Right renal cortex interstitium (tissue), 3 donors: ENCODE measurements around the gene ZNF724. TPM values are rescaled to one million over a fixed set of nuclear protein-coding genes. Genes with fewer than 3 reads are reported as not detected.
"Not testable (repeated sequence)": the region's sequence is repeated elsewhere in the genome, so short reads cannot be mapped to it uniquely, and the experiment has no call there.

Experiments used
- DNase-seq, 3 donors: peaks; one replicate each; pipeline ENCODE4 v3.0.0-alpha.2; 2013; ENCODE audit warnings: low read depth in 3 of 3, low spot score in 2 of 3
- polyA plus RNA-seq, 3 donors: library from polyadenylated mRNA; unstranded; fragments of 120-200 nt; gene quantifications; one replicate each; pipeline ENCODE4 v1.2.1, GENCODE V29; 2013; ENCODE audit not compliant: insufficient read length in 3 of 3

ZNF724 gene
- polyA plus RNA-seq, 3 donors = 4.7 to 5.5 (median 5.4) TPM

DNA sequence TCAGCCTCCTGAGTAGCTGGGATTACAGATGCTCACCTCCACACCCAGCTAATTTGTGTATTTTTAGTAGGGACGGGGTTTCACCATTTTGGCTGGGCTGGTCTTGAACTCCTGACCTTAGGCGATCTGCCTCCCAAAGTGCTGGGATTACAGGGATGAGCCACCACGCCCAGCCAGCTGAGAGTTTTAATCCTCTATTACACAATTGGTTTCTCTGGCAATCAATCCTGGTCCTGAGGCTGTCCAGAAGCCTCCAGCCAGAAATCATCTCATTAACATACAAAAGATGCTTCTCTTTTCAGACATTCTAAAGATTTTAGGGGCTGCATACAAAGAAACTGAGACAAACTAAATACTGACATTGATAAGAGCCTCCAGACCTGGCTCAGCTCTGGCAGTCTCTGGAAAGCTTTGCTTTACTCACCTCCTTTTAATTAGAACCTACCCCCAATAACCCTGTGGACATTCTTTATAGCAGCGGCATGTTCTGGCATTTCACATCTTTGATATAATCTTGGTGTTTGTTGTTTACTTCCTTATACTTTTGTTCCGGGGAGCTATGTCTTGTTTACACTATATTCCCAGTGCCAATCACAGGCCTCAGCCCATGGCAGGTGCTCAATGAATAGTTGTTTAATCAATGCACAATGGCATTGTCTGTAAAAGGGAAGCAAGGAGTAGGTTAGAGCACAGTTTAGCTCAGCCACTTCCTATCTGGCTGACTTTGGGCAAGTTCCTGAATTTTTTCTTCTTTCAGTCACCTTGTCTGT, 4.1 kb upstream of the ZNF724 start:
- DNase-seq = no peak

DNA sequence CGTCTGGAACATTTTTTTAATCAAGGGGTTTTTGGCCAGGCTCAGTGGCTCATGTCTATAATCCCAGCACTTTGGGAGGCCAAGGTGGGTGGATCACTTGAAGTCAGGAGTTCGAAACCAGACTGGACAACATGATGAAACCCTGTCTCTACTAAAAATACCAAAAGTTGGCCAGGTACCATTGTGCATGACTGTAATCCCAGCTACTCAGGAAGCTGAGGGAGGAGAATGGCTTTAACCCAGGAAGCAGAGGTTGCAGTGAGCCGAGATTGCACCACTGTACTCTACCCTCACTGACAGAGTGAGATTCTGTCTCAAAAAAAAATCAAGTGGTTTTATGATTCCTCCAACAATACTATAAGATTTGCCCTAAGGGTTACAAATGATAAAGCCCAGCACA, 3.1 kb upstream of the ZNF724 start:
- DNase-seq = not testable (repeated sequence)

DNA sequence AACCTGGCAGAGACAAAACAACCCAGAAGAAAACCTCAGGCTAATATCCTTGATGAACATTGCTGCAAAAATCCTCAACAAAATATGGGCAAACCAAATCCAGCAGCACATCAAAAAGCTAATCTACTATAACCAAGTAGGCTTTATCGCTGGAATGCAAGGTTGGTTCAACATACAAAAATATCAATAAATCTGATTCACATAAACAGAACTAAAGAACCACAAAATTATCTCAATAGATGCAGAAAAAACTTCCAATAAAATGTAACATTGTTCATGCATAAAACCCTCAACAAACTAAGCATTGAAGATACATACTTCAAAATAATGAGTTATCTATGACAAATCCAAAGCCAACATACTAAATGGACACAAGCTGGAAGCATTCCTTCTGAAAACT, 8.8 kb downstream of the ZNF724 start:
- no peak for DNase-seq

DNA sequence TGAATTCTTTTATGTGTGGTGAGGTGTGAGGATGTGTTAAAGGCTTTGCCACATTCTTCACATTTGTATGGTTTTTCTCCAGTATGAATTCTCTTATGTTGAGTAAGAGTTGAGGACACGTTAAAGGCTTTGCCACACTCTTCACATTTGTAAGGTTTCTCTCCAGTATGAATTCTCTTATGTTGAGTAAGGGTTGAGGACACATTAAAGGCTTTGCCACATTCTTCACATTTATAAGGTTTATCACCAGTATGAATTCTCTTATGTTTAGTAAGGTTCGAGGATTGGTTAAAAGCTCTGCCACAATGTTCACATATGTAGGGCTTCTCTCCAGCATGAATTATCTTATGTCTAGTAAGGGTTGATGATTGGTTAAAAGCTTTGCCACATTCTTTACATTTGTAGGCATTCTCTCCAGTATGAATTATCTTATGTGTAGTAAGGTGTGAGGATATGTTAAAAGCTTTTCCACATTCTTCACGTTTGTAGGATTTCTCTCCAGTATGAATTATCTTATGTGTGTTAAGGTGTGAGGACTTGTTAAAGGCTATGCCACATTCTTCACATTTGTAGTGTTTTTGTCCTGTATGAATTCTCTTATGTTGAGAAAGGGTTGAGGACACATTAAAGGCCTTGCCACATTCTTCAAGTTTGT, 27.1 kb downstream of the ZNF724 start:
- no peak for DNase-seq

- no peak for DNase-seq
Observed at GRCh38 chr19:23203841-23204344, 46.3 kb downstream of the ZNF724 start.

DNA sequence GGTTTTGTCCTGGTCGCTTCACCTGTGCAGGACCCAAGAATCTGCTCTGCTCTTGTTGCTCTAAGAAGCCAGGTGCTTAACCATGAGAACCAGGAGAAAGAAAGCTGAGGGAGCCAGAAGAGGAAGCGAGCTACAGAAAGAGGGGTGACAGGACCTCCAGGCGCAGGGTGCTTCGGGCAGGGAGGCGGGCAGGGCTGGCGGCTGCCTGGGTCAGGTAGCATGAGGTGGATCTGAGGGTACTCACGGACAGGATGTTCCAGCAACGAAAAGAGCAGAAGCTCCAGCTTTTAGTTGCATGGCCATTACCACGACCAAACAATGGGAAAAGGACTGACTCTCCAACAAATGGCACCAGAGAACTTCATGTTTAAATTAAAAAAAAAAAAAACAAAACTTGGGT, 59.9 kb downstream of the ZNF724 start:
- no peak for DNase-seq

DNA sequence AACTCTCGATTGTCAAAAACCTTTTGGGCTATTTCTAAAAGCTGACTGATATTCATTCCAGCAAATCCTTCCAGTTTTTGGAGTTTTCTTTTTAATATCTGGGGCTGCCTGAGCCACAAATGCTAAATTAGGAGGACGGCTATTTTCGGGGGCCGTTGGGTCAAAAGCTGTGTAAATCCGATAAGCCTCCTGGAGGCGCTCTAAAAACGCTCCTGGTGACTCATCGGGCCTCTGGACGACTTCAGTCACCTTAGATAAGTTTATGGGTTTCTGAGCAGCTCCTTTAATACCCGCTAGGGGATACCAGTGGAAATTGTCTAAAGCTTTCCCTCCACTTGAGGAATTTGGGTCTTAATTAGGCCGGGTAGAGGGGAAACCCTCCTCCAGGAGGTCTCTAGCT, 66.9 kb downstream of the ZNF724 start:
- DNase-seq = no peak

Other genes starting within 250 kb of the ZNF724 start
- gene ZNF728, start 247.2 kb downstream of the ZNF724 start, polyA plus RNA-seq = under 1 TPM; 0.14 to 0.65 (median 0.21) TPM
- 1 to 10 TPM; 4.6 to 8.2 (median 5.9) TPM for gene ZNF730, start 133.4 kb downstream of the ZNF724 start, polyA plus RNA-seq
- gene ZNF91, start 145.1 kb upstream of the ZNF724 start, polyA plus RNA-seq = 10 to 100 TPM; 54.7 to 59.0 (median 58.8) TPM